ENCODE results near the gene PKLR. TPM values are rescaled to one million over a fixed set of nuclear protein-coding genes. Genes with fewer than 3 reads are reported as not detected.

The PKLR gene
- polyA plus RNA-seq, 1 of the 3 experiments (the other 2 are of a cell fraction): not detected

DNA sequence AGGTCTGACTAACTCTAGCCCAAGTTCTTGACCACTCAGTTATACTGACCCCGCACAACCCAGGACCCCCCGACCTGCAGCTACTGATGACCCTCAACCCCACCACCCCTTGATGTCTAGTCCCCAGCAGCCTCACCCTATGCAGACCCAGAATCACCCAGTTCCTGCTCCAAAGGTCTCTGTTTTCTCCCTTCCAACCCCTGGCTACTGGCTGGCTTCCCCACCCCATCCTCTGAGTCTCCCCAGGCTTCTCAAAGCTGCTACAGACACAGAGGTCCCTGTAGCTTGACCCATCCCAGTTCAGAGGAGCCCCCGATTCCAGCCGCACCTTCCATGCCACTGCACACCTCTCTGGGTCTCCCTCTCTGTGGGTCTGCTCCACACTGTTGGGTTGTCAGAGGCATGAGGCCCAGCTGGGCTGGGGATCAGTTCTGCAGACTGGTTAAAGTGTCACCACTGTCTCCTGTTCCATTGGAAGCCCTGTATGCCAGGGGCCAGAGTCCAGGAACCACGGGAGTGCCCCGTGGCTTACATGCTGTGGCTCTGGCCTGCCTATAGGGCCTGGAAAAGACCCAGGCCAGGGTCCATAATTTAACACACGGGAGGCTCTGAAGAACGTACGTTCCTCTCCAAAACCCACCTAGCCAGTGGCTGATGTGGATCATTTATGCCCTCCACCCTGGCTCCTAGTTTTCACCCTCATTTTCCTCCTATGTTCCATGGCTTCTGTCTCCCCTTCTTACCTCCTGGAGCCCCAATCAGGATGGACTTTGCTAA, 497 bp downstream of the PKLR start:
- Histone ChIP-seq H3K27me3 (ENCODE audit: insufficient read depth) (no peaks in the 10 kb centered on the region), H3K36me3 (replicated peaks in 1 of 2; ENCODE audit: control insufficient read depth in 1 of 2, insufficient read depth in 2 of 2, low read length in 1 of 2) (no peaks in the 10 kb centered on the region), H3K4me2 (no peak overlapping the region), H3K9ac (no peak overlapping the region), H3F3A (replicated peaks; ENCODE audit: insufficient read depth) (no peaks in the 10 kb centered on the region), H3K27ac (ENCODE audit: low read depth in 2 of 2, low read length in 1 of 2) (no peak overlapping the region), H3K9me3 (no peaks in the 10 kb centered on the region), H3K4me1 (ENCODE audit: control insufficient read depth in 1 of 2, insufficient read depth in 2 of 2, low read depth in 1 of 2, low read length in 1 of 2) (no peaks in the 10 kb centered on the region), H2AFZ (ENCODE audit: low read depth) (no peak overlapping the region), H4K20me1 (ENCODE audit: insufficient read depth) (no peaks in the 10 kb centered on the region), H3K9me2 (no peaks in the 10 kb centered on the region), H3K4me3 (ENCODE audit: low read depth in 2 of 2, low read length in 1 of 2) (no peak overlapping the region), H3K79me2 (ENCODE audit: insufficient read depth) (no peaks in the 10 kb centered on the region)
- 70% methylated on average over 8 of the region's 9 CpGs for WGBS (ENCODE audit: low lambda C conversion rate)
- ChIA-PET POLR2A (no interaction called here), CTCF (interaction anchor here (1.0 to 2.9 kb wide), 3 partner anchors 9 to 50 kb away, joined by 3 to 15 read pairs (median 4); no protein-coding TSS in a partner anchor)
- DNase-seq: no peak
- TF ChIP-seq, protein P1, sequence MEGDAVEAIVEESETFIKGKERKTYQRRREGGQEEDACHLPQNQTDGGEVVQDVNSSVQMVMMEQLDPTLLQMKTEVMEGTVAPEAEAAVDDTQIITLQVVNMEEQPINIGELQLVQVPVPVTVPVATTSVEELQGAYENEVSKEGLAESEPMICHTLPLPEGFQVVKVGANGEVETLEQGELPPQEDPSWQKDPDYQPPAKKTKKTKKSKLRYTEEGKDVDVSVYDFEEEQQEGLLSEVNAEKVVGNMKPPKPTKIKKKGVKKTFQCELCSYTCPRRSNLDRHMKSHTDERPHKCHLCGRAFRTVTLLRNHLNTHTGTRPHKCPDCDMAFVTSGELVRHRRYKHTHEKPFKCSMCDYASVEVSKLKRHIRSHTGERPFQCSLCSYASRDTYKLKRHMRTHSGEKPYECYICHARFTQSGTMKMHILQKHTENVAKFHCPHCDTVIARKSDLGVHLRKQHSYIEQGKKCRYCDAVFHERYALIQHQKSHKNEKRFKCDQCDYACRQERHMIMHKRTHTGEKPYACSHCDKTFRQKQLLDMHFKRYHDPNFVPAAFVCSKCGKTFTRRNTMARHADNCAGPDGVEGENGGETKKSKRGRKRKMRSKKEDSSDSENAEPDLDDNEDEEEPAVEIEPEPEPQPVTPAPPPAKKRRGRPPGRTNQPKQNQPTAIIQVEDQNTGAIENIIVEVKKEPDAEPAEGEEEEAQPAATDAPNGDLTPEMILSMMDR (IDR thresholded peaks at IDR 0.05): no peak

DNA sequence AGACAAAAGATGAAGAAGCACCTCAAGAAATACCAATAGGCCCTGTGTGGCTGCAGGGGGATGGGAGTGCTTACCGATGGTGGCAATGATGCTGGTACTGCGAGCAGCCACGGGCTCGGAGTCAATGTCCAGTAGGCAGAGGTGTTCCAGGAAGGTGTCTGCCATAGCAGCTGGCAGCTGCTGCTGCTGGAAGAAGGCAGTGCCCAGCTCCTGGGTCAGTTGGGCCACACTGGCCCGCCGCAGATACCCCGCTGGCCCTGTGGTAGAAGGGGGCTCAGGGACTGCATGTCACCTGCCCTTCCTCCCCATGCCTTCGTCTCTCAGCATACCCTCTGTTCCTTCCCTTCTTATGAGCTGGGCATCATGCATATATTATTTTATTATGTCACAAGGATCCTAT, 1.2 kb downstream of the PKLR start:
- WGBS (ENCODE audit: low lambda C conversion rate): 81% methylated on average over 8 of the region's 8 CpGs
- H3K79me2 ChIP-seq (ENCODE audit: insufficient read depth): no peaks in the 10 kb centered on the region
- H3K4me1 ChIP-seq (ENCODE audit: control insufficient read depth in 1 of 2, insufficient read depth in 2 of 2, low read depth in 1 of 2, low read length in 1 of 2): no peaks in the 10 kb centered on the region
- POLR2A ChIA-PET: no interaction called here
- H3K4me2 ChIP-seq: no peak overlapping the region
- H3K4me3 ChIP-seq (ENCODE audit: low read depth in 2 of 2, low read length in 1 of 2): no peak overlapping the region
- DNase-seq: no peak
- H3F3A ChIP-seq (replicated peaks; ENCODE audit: insufficient read depth): no peaks in the 10 kb centered on the region
- H3K36me3 ChIP-seq (replicated peaks in 1 of 2; ENCODE audit: control insufficient read depth in 1 of 2, insufficient read depth in 2 of 2, low read length in 1 of 2): no peaks in the 10 kb centered on the region
- no peak overlapping the region for H2AFZ ChIP-seq (ENCODE audit: low read depth)
- no peaks in the 10 kb centered on the region for H3K9me3 ChIP-seq
- no peaks in the 10 kb centered on the region for H4K20me1 ChIP-seq (ENCODE audit: insufficient read depth)
- CTCF ChIA-PET: interaction anchor here (1.0 to 2.9 kb wide), 2 partner anchors 22 to 50 kb away, joined by 4 to 15 read pairs; no protein-coding TSS in a partner anchor
- no peak overlapping the region for H3K9ac ChIP-seq
- H3K27me3 ChIP-seq (ENCODE audit: insufficient read depth): no peaks in the 10 kb centered on the region
- no peaks in the 10 kb centered on the region for H3K9me2 ChIP-seq
- TF ChIP-seq FOXJ3 (CRISPR knock-in tag; IDR thresholded peaks at IDR 0.05) (no peak), MEF2A (IDR thresholded peaks at IDR 0.05; ENCODE audit: borderline replicate concordance, low read depth) (no peak), TAF1 (IDR thresholded peaks at IDR 0.05; ENCODE audit: borderline replicate concordance, low read depth, low read length) (no peak), SMC3 (IDR thresholded peaks at IDR 0.05; ENCODE audit: low read depth, low read length) (no peak), YY1 (IDR thresholded peaks at IDR 0.05; ENCODE audit: low read depth) (no peak), GABPA (IDR thresholded peaks at IDR 0.05; ENCODE audit: low read depth) (no peak), JUND (IDR thresholded peaks at IDR 0.05) (no peak)
- TF ChIP-seq, protein P2, sequence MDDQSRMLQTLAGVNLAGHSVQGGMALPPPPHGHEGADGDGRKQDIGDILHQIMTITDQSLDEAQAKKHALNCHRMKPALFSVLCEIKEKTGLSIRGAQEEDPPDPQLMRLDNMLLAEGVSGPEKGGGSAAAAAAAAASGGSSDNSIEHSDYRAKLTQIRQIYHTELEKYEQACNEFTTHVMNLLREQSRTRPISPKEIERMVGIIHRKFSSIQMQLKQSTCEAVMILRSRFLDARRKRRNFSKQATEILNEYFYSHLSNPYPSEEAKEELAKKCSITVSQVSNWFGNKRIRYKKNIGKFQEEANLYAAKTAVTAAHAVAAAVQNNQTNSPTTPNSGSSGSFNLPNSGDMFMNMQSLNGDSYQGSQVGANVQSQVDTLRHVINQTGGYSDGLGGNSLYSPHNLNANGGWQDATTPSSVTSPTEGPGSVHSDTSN (IDR thresholded peaks at IDR 0.05): no peak
- TF ChIP-seq, protein P3, sequence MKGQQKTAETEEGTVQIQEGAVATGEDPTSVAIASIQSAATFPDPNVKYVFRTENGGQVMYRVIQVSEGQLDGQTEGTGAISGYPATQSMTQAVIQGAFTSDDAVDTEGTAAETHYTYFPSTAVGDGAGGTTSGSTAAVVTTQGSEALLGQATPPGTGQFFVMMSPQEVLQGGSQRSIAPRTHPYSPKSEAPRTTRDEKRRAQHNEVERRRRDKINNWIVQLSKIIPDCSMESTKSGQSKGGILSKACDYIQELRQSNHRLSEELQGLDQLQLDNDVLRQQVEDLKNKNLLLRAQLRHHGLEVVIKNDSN (IDR thresholded peaks at IDR 0.05; ENCODE audit: borderline replicate concordance, low read depth): no peak
- no peak overlapping the region for H3K27ac ChIP-seq (ENCODE audit: low read depth in 2 of 2, low read length in 1 of 2)
